ENCODE measurements around the gene GET4. TPM values are rescaled to one million over a fixed set of nuclear protein-coding genes. Genes with fewer than 3 reads are reported as not detected.

The GET4 gene
- total RNA-seq, 1 donor, result 17.7 TPM

DNA sequence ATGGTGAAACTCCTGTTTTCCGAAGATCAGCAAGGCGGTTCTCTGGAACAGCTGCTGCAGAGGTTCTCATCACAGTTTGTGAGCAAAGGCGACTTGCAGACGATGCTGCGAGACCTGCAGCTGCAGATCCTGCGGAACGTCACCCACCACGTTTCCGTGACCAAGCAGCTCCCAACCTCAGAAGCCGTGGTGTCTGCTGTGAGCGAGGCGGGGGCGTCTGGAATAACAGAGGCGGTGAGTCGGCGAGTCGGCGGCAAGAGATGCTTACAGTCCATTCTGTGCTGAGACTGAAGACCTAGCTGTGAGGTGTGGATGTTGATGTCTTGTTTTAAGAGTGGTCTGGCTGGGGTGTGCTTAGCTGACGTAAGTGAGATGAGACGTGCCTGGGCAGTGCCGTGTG is 16.2 kb upstream of the GET4 start:
- Histone ChIP-seq H3K4me3 (ENCODE audit: insufficient read depth, low read length) (no peak overlapping the region), H3K27ac (ENCODE audit: low read depth, low read length) (no peak overlapping the region), H3K4me1 (ENCODE audit: insufficient read depth, low read length) (no peaks in the 10 kb centered on the region), H2AFZ (ENCODE audit: low read length) (no peak overlapping the region), H3K9me3 (ENCODE audit: low read depth, low read length) (no peaks in the 10 kb centered on the region), H3K79me2 (ENCODE audit: insufficient read depth, low read length) (no peaks in the 10 kb centered on the region), H3K27me3 (ENCODE audit: insufficient read depth, low read length) (no peaks in the 10 kb centered on the region), H4K20me1 (ENCODE audit: insufficient read depth, low read length) (no peaks in the 10 kb centered on the region), H3K4me2 (ENCODE audit: insufficient read depth, low read length) (no peak overlapping the region), H3K36me3 (ENCODE audit: insufficient read depth, low read length) (peaks cover 45% of the 10 kb centered on the region)
- TF ChIP-seq, protein P1, sequence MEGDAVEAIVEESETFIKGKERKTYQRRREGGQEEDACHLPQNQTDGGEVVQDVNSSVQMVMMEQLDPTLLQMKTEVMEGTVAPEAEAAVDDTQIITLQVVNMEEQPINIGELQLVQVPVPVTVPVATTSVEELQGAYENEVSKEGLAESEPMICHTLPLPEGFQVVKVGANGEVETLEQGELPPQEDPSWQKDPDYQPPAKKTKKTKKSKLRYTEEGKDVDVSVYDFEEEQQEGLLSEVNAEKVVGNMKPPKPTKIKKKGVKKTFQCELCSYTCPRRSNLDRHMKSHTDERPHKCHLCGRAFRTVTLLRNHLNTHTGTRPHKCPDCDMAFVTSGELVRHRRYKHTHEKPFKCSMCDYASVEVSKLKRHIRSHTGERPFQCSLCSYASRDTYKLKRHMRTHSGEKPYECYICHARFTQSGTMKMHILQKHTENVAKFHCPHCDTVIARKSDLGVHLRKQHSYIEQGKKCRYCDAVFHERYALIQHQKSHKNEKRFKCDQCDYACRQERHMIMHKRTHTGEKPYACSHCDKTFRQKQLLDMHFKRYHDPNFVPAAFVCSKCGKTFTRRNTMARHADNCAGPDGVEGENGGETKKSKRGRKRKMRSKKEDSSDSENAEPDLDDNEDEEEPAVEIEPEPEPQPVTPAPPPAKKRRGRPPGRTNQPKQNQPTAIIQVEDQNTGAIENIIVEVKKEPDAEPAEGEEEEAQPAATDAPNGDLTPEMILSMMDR (IDR thresholded peaks at IDR 0.05; ENCODE audit: extremely low read depth, low read depth, low read length), result no peak
- DNase-seq (ENCODE audit: insufficient read length, low spot score, missing footprints), result no peak

DNA sequence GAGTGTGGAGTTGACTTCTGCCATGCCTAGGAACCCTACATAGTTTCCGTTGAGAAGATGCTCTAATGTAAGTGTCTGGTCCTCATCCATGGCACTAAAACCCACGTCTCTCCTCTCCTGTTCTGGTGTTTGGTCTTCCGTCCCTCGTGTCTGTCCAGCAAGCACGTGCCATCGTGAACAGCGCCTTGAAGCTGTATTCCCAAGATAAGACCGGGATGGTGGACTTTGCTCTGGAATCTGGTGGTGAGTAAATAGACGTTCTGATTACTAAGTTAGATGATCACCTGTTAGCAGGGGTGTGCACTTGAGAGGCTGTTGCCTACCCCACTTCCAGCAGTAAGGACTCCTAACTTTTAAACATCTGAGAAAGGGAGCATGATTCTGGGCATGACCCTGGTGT is 15.1 kb upstream of the GET4 start:
- H3K27ac ChIP-seq (ENCODE audit: low read depth, low read length), result no peak overlapping the region
- no peaks in the 10 kb centered on the region for H4K20me1 ChIP-seq (ENCODE audit: insufficient read depth, low read length)
- H3K79me2 ChIP-seq (ENCODE audit: insufficient read depth, low read length), result no peaks in the 10 kb centered on the region
- H3K27me3 ChIP-seq (ENCODE audit: insufficient read depth, low read length), result no peaks in the 10 kb centered on the region
- no peak overlapping the region for H2AFZ ChIP-seq (ENCODE audit: low read length)
- H3K4me2 ChIP-seq (ENCODE audit: insufficient read depth, low read length), result no peak overlapping the region
- H3K9me3 ChIP-seq (ENCODE audit: low read depth, low read length), result no peaks in the 10 kb centered on the region
- no peak overlapping the region for H3K4me3 ChIP-seq (ENCODE audit: insufficient read depth, low read length)
- H3K36me3 ChIP-seq (ENCODE audit: insufficient read depth, low read length), result peaks cover 51% of the 10 kb centered on the region
- no peaks in the 10 kb centered on the region for H3K4me1 ChIP-seq (ENCODE audit: insufficient read depth, low read length)
- no peak for DNase-seq (ENCODE audit: insufficient read length, low spot score, missing footprints)
- TF ChIP-seq, protein P1 (IDR thresholded peaks at IDR 0.05; ENCODE audit: extremely low read depth, low read depth, low read length), result no peak

DNA sequence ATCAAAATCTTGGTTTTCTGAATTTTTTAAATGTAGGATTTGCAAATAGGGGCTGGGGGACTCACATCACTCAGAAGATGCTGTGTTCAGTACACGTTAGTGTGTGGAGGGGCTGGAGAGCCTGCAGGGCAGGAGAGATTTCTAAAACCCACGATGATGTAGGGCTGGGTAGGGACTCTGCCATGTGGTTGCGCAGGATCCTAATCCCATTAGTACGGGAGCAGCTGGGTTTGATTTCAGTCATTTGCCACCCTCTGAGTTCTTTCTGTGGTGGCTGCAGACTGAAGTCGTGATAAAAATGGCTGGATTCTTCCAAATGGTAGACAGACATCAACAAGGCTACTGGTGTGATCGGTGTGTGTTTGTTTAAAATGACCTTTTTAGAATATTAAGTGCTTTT is 14.2 kb upstream of the GET4 start:
- Histone ChIP-seq H3K27me3 (ENCODE audit: insufficient read depth, low read length) (no peaks in the 10 kb centered on the region), H3K27ac (ENCODE audit: low read depth, low read length) (no peak overlapping the region), H3K9me3 (ENCODE audit: low read depth, low read length) (no peaks in the 10 kb centered on the region), H2AFZ (ENCODE audit: low read length) (no peak overlapping the region), H3K4me3 (ENCODE audit: insufficient read depth, low read length) (no peak overlapping the region), H4K20me1 (ENCODE audit: insufficient read depth, low read length) (no peaks in the 10 kb centered on the region), H3K4me2 (ENCODE audit: insufficient read depth, low read length) (no peak overlapping the region), H3K4me1 (ENCODE audit: insufficient read depth, low read length) (peaks cover 1% of the 10 kb centered on the region), H3K36me3 (ENCODE audit: insufficient read depth, low read length) (peaks cover 48% of the 10 kb centered on the region), H3K79me2 (ENCODE audit: insufficient read depth, low read length) (peaks cover 2% of the 10 kb centered on the region)
- DNase-seq (ENCODE audit: insufficient read length, low spot score, missing footprints), result no peak
- TF ChIP-seq, protein P1 (IDR thresholded peaks at IDR 0.05; ENCODE audit: extremely low read depth, low read depth, low read length), result no peak

DNA sequence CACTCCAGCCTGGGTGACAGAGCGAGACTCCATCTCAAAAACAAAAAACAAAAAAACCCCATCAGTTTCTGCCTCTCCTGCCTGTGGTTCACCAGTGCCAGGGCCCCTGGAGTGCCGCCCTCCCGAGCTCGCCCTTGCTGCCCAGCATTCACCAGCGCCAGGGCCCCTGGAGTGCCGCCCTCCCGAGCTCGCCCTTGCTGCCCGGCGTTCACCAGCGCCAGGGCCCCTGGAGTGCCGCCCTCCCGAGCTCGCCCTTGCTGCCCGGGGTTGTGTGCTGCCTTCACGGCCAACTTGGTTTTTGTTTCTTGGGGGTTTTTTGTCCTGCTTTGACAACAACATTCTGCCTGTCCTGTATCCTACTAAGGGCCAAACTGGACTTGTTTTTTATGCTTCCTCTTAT is 13.2 kb upstream of the GET4 start:
- H3K9me3 ChIP-seq (ENCODE audit: low read depth, low read length), result no peaks in the 10 kb centered on the region
- no peaks in the 10 kb centered on the region for H4K20me1 ChIP-seq (ENCODE audit: insufficient read depth, low read length)
- no peak overlapping the region for H3K27ac ChIP-seq (ENCODE audit: low read depth, low read length)
- peaks cover 5% of the 10 kb centered on the region for H3K4me1 ChIP-seq (ENCODE audit: insufficient read depth, low read length)
- H3K4me3 ChIP-seq (ENCODE audit: insufficient read depth, low read length), result no peak overlapping the region
- TF ChIP-seq, protein P1 (IDR thresholded peaks at IDR 0.05; ENCODE audit: extremely low read depth, low read depth, low read length), result no peak
- DNase-seq (ENCODE audit: insufficient read length, low spot score, missing footprints), result no peak
- H3K36me3 ChIP-seq (ENCODE audit: insufficient read depth, low read length), result peaks cover 57% of the 10 kb centered on the region
- H3K27me3 ChIP-seq (ENCODE audit: insufficient read depth, low read length), result no peaks in the 10 kb centered on the region
- H2AFZ ChIP-seq (ENCODE audit: low read length), result no peak overlapping the region
- no peak overlapping the region for H3K4me2 ChIP-seq (ENCODE audit: insufficient read depth, low read length)
- peaks cover 11% of the 10 kb centered on the region for H3K79me2 ChIP-seq (ENCODE audit: insufficient read depth, low read length)

All from osteoblast (primary cell).